ENCODE data around the gene RETSAT. TPM values are rescaled to one million over a fixed set of nuclear protein-coding genes. Genes with fewer than 3 reads are reported as not detected.
"Not testable (repeated sequence)": the region's sequence is repeated elsewhere in the genome, so short reads cannot be mapped to it uniquely, and the experiment has no call there.

The RETSAT gene
- polyA plus RNA-seq, 3 donors = 22.7 to 30.6 (median 26.0) TPM

DNA sequence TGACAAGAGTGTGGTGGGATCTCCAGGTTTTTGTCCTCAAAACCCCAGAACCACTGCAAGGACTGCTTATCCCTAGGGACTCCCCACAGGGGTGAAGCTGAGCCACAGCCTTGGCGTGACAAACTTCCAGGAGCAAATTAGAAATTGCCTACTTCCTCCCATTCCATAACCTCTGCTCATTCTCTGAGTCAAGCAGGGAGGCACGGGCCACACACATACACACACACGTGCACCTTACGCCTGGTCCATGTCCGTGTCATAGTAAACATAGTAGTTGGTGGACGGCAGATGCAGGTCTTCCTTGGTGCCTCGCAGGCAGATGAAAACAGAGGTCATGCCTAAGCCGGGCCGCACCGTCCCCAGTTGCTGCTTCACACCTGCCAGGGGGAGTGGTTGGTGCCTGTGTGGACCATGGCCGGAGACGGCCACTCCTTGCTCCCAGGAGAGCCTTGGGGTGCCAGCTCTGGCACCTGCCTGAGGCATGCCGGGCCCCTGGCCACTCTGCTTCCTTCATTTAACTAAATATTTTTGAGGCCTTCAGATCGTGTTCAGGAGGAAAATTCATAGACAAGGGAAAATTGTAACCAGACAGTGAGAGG lies 9.9 kb downstream of the RETSAT start:
- DNase-seq (ENCODE audit: extremely low read depth in 1 of 11, low read depth in 9 of 11, low spot score in 4 of 11) = no peak

DNA sequence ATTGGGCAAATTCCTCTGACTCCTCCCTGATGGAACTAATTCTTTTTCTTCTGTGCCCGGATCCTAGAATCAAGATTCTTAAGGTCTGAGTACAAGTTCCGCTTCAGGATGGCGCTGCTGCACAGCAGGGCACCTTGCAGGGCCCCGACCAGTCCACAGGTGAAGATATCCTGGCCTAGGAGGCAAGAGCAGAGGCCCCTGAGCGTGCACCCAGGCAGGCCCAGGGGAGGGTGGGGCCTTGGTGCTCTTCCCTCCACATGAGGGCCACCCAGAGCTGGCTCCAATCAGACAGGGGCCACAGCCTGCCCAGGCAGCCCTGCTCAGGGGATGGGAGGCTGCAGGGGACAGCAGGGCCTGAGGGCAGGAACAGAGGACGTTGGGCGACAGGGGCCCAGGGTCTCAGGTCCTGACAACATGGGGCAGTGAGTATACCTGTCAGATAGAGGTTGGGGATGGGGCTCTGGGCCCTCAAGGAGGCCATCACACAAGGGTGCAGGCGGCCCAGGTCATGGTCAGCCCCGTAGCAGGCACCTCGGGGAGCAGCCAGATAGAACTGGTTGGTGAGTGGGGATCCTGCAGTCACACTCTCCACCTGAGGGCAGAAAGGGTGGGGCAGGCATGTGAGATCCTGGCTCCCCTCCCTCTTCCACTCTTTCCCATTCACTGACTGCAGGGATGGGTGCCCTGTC lies 11.0 kb downstream of the RETSAT start:
- DNase-seq (ENCODE audit: extremely low read depth in 1 of 11, low read depth in 9 of 11, low spot score in 4 of 11) = not testable (repeated sequence)

DNA sequence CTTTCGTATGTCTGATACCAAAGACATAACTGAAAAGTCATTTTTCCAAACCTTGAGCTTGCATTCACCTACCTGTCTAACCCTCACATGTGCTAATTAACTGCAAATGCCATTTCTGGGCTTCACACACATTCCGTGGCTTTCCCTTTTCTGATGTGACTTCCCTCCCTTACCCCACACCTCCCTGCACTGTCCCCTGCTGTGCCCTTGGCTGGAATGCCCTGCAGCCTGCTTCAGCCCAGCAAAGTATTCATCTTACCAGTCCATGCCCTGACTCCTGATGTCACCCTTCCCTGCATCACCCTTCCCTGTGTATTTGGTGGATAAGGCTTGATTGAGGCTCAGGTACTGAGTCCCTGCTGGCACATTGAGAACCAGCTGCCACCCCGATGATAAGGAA lies 12.2 kb downstream of the RETSAT start:
- no peak for DNase-seq (ENCODE audit: extremely low read depth in 1 of 11, low read depth in 9 of 11, low spot score in 4 of 11)

DNA sequence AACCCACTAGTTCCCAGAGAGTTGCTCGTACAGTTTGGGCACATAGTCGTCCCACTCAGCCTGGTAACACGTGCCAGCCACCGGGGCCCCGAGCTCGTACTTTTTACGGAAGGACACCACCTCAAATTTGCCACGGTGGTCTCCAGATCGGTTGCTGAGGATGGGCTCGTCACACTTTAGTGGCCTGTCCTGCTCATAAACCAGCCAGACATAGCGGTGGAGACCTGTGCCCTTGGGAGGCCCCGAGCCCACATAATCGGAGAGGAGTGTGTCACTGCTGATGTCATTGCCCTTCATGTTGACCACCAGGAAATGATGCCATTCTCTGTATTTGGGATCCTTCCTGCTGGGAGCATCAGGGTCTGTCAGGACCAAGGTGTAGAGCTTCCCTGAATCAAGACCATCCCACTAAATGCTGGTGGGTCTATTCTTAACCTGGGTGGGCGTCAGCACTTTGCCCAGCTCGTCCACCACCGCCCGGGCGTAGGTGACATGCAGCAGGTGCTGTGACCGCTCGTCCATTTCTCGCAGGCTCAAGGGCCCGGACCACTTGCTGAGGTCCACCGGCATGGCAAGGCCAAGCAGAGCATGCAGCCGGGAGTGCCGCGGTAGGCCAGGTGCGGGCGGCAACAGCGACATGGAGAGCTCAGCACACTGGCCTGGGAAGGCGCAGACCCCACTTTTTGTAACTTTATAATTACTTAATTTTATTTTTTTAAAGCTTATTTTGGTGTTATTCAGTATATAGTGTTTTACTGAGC lies 12.9 kb downstream of the RETSAT start:
- no peak for DNase-seq (ENCODE audit: extremely low read depth in 1 of 11, low read depth in 9 of 11, low spot score in 4 of 11)

DNA sequence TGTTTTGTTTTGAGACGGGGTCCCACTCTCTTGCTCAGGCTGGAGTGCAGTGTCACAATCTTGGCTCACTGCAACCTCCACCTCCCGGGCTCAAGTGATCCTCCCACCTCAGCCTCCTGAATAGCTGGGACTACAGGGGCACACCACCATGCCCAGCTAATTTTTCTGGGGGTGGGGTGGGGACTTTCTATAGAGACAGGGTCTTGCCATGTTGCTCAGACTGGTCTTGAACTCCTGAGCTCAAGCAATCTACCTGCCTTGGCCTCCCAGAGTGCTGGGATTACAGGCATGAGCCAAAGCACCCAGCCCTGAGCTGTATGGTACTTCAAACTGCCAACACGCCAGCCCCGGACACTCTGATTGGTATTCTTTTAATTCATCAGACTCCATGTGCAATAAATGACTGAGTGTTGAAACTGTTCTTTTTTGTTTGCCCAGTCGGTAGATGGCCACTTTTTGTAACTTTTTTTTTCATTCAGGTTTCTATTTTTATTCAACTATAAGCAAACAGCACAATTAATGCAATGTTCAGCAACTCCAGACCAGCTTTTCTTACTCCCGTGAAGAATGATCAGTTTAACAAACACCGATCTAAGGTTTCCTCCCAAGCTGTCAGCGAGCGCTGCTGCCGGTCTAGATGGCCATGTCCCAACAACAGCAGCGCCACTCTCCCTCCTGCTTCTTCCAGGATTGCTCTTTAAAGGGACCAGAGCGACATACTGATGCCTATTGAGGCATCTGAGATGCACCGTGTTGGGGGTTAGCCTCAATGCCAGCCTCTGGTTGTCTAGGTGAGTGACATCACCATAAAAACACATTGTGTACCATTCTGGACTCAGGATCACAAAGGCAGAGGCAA lies 14.1 kb downstream of the RETSAT start:
- no peak for DNase-seq (ENCODE audit: extremely low read depth in 1 of 11, low read depth in 9 of 11, low spot score in 4 of 11)

DNA sequence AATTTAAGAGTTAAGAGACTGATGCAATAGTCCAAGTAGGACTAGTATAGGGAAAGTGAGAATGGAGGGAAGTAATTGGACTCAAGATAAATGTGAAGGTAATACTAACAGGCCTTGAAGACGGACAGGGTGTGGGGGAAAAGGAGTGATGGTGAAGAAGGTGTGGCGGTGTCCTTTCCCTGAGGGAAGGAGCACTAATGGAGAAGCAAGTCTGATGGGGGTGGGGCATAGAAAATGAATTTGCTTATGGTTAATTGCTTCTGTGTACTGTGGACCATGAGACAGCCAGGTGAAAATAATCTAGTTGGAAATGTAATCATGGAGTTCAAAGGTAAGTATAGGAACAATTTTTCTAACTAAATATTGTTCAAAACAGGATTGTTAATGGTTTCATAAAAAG lies 19.4 kb downstream of the RETSAT start:
- DNase-seq (ENCODE audit: extremely low read depth in 1 of 11, low read depth in 9 of 11, low spot score in 4 of 11) = no peak

DNA sequence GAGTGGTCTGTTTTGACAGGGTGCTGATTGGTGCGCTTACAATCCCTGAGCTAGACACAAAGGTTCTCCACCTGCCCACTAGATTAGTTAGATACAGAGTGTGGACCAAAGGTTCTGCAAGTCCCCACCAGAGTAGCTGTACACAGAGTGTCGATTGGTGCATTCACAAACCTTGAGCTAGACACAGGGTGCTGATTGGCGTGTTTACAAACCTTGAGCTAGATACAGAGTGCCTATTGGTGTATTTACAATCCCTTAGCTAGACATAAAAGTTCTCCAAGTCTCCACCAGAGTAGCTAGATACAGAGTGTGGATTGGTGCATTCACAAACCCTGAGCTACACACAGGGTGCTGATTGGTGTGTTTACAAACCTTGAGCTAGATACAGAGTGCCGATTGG lies 20.5 kb downstream of the RETSAT start:
- not testable (repeated sequence) for DNase-seq (ENCODE audit: extremely low read depth in 1 of 11, low read depth in 9 of 11, low spot score in 4 of 11)

DNA sequence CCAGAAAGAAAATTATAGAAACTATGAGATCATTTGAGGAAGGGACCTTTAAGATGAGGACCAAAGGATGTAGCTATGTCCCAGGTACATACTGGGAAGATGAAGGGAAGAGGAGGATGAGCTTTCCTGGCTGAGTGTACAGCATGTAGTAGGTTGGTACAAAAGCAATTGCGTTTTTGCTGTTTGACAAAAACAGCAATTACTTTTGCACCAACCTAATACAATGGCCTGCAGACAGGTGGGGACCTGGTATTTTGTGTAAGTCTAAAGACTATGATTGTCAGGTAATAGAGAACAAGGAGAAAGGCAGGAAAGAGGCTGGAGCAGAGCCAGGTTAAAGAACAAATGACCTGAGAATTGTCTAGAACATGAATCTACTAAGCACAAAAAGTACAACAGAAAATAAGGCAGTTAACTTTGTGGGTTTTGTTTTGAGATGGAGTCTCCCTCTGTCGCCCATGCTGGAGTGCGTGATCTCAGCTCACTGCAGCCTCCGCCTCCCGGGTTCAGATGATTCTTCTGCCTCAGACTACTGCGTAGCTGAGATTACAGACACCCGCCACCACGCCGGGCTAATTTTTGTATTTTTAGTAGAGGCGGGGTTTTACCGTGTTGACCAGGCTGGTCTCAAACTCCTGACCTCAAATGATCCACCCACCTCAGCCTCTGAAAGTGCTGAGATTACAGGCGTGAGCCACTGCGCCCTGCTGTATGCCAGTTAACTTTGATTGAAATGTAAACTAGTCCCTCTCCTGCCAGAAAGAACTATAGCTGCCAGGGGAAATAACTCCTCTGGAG lies 23.3 kb downstream of the RETSAT start:
- DNase-seq (ENCODE audit: extremely low read depth in 1 of 11, low read depth in 9 of 11, low spot score in 4 of 11) = no peak

DNA sequence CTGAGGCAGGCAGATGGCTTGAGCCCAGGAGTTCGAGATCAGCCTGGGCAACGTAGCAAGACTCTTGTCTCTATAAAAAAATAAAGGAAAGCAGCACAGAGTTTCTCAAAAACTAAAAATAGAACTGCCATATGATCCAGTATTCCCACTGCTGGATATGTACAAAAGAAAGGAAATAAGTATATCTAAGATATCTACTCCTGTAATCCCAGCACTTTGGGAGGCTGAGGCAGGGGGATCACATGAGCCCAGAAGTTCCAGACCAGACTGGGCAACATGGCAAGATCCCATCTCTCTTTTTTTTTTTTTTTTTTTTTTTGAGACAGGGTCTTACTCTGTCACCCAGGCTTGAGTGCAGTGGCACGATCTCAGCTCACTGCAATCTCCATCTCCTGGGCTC lies 24.6 kb downstream of the RETSAT start:
- DNase-seq (ENCODE audit: extremely low read depth in 1 of 11, low read depth in 9 of 11, low spot score in 4 of 11) = not testable (repeated sequence)

DNA sequence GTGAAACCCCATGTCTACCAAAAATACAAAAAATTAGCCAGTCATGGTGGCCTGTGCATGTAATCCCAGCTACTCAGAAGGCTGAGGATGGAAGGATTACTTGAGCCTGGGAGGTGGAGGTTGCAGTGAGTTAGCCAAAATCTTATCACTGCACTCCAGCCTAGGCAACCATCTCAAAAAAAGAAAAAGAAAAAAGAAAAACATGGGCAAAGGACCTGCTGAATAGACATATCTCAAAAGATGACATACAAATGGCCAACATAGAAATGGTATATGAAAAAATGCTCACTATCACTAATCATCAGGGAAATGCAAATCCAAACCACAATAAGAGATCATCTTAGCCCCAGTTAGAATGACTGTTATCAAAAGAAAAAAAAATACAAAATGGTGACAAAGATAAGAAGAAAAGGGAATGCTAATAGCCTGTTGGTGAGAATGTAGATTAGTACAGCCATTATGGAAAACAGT lies 25.1 kb downstream of the RETSAT start:
- no peak for DNase-seq (ENCODE audit: extremely low read depth in 1 of 11, low read depth in 9 of 11, low spot score in 4 of 11)

DNA sequence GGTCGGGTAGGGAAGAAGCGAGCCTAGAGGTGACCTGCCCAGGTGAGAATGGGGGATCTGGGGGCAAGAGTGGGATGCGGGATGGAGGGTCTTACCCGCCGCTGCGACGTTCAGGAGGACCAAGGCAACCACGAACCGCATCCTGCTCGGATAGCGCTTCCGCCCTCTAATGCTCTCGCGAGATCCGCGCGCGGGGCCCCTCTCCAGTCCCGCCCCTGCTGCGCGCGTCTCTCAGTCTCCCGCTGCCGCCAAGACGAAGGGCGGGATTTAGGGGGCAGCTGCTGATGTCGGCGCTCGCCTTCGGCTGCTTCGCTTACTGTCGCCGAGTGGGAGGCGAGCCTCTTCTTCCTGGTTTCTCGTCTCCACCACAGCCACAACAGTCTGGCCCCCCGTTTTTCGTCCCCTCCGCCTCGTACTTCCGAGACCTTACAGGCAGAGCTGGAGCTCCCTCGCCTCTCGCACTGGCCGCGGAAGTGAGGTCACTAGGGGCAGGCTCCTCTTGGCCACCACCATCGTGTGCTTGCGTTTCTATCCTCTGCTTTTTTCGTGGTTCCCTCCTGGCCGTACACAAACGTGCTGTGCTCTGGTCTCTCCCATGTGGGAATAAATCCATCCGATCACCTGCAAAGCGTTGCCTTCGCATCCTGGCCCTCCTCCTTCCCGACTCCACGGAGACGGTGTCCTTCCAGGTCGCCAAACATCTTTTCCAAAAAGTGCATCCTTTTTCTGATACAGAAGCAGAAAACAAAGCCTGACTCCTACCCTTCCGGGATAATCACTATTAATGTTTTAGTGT lies 26.3 kb downstream of the RETSAT start, which contains the start of gene TGOLN2:
Gene TGOLN2, minus strand, starts transcription at position 168 of the 796 bp plus-strand sequence. Its CDS starts 27 bp downstream, at position 141.
- DNase-seq (ENCODE audit: extremely low read depth in 1 of 11, low read depth in 9 of 11, low spot score in 4 of 11) = peak; percentile 76 to 93 (median 87)

DNA sequence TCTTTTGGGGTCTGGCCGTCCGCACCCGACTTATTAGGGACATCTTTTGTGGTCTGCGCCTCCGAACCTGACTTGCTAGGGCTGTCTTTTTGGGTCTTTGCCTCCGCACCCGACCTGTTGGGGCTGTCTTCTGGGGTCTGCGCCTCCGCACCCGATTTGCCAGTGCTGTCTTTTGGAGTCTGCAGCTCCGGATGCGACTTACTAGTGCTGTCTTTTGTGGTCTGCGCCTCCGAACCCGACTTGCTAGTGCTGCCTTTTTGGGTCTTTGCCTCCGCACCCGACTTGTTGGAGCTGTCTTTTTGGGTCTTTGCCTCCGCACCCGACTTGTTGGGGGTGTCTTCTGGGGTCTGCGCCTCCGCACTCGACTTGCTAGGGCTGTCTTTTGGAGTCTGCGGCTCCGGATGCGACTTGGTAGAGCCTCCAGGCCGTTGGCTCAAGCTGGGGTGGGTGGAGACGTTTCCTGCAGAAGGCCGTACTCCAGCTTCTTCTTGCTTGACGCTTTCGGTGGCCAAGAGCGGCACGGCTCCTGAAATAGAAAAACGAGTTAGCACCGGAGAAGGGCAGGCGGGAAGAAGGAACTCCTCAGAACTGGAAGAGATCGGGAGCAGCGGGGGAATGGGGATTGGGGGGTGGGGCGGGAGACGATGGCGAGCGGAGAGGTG lies 27.0 kb downstream of the RETSAT start:
- DNase-seq (ENCODE audit: extremely low read depth in 1 of 11, low read depth in 9 of 11, low spot score in 4 of 11) = no peak

DNA sequence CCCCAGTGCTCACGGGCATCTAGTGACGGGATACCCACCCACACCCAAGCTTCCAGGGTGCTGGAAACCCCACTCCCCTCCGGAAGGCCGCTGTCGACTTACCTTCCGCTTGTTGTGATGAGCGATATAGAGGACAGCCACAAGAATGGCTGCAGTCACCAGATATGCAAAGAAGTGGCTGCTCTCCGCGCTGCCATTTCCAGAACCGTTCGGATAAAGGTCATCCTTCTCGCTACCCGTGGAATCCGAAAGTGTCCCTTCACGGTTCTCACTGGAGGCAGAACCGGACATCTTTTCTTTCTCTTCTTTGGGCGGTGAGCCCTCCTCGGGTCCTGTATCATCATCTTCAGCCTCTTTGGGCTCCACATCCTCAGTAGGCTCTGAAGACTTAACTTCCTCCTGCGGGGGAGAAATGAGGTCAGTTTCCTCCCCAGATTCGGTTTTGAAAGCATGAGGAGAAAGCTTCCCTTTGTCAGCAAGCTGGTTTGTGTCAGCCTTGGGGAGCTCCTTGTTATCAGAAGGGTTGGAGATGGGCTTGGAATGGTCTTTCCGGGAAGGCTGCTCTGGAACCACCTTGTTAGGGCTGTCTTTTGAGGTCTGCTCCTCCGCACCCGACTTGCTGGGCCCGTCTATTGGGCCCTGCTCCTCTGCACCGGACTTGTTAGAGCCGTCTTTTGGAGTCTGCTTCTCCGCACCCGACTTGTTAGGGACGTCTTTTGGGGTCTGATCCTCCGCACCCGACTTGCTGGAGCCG lies 27.7 kb downstream of the RETSAT start:
- DNase-seq (ENCODE audit: extremely low read depth in 1 of 11, low read depth in 9 of 11, low spot score in 4 of 11) = peak in 1 of 11 donors; percentile 18

DNA sequence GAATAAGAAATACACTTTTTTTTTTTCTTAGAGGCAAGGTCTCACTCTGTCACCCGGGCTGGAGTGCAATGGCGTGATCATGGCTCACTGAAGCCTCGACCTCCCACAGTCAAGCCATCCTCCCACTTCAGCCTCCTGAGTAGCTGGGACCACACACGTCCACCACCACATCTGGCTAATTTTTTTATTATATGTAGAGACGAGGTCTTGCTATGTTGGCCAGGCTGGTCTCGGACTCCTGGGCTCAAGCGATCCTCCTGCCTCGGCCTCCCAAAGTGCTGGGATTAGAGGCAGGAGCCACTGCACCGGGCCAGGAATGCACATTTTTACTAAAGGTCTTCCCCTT lies 28.9 kb downstream of the RETSAT start:
- no peak for DNase-seq (ENCODE audit: extremely low read depth in 1 of 11, low read depth in 9 of 11, low spot score in 4 of 11)

DNA sequence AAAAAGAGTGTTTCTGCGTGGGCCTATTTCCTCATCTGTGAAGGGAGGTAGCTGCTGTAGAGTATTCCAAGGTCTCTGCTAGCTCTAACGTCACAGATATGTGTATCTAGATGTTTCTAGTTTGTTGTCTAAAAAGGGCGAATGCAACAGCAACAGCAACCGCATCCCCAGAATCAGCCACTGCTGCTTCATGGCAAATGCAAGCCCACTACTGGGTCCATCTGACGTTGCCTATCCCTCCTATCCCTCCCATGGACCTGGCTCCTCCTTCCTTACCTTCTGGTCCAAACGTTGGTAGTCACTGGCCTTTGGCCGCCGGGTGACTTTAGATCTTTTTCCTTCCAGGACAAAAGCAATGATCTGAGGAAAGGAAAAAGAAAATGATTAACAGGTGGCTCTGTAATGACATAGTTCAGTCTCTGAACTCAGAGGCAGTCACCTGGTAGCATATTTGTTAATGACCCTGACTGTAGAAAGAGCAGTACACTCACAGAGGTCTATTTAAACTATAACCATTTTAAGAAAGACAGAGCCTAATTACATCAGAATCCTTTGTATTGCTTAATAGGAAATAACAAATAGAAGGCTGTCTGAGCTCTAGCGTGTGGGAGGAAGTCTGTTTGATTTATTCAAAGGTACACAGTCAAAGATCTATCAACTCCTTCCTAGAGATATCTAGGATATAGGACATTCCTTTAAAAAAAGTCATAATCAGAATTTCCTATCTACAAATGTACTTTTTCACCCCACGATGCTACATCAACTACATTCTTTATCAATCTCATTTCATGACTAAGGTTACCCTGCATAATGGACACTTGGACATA lies 29.5 kb downstream of the RETSAT start:
- peak in 3 of 11 donors; percentile 13 to 54 (median 23) for DNase-seq (ENCODE audit: extremely low read depth in 1 of 11, low read depth in 9 of 11, low spot score in 4 of 11)

DNA sequence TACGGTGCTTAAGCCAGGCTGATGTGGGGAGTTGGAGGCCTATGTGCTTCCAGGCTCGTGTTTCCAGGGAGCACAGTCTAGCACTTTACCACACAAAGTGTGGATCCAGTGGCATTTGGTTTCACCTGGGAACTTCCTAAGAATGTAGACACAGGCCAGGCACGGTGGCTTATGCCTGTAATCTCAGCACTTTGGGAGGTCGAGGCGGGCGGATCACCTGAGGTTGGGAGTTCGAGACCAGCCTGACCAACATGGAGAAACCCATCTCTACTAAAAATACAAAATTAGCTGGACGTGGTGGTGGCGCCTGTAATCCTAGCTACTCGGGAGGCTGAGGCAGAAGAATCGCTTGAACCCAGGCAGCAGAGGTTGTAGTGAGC lies 30.4 kb downstream of the RETSAT start:
- DNase-seq (ENCODE audit: extremely low read depth in 1 of 11, low read depth in 9 of 11, low spot score in 4 of 11) = not testable (repeated sequence)

Data from renal cortex interstitium (tissue), 11 donors.